ENCODE results near the gene PRR5.

GRCh38 chr22:44731357-44731970, 29.5 kb downstream of the PRR5 start:
- TF ChIP-seq ZBTB33 (IDR thresholded peaks at IDR 0.05) (no peak), CTCF (IDR thresholded peaks at IDR 0.05; ENCODE audit: low read depth, low read length, missing input control) (no peak), RXRA (IDR thresholded peaks at IDR 0.05) (no peak), REST (IDR thresholded peaks at IDR 0.05) (no peak), SP1 (IDR thresholded peaks at IDR 0.05) (no peak)
